ENCODE measurements around the gene CMPK1.
"Not testable (repeated sequence)": the region's sequence is repeated elsewhere in the genome, so short reads cannot be mapped to it uniquely, and the experiment has no call there.

Gene CMPK1

GRCh38 chr1:47333578-47333921 is at the start of gene CMPK1:
TSS of gene CMPK1 (plus strand) at chr1:47333790. CDS start at chr1:47333946, 156 bp downstream.
- DNase-seq = peak; percentile 91

GRCh38 chr1:47288116-47288515 is 45.5 kb upstream of the CMPK1 start:
- DNase-seq = not testable (repeated sequence)

- not testable (repeated sequence) for DNase-seq
Observed at GRCh38 chr1:47294863-47295262, 38.7 kb upstream of the CMPK1 start.

- DNase-seq = no peak
Observed at GRCh38 chr1:47295579-47295978, 38.0 kb upstream of the CMPK1 start.

GRCh38 chr1:47298025-47298699 is 35.4 kb upstream of the CMPK1 start:
- DNase-seq = no peak

GRCh38 chr1:47302472-47302871 is 31.1 kb upstream of the CMPK1 start:
- no peak for DNase-seq

GRCh38 chr1:47309427-47309826 is 24.2 kb upstream of the CMPK1 start:
- DNase-seq = no peak

GRCh38 chr1:47313915-47314664 is 19.5 kb upstream of the CMPK1 start, which contains the start of gene STIL:
TSS of gene STIL (minus strand) at chr1:47314147. CDS start at chr1:47310319, 3,828 bp downstream.
- DNase-seq = peak; percentile 98

GRCh38 chr1:47317841-47318240 is 15.7 kb upstream of the CMPK1 start:
- no peak for DNase-seq

GRCh38 chr1:47319968-47320367 is 13.6 kb upstream of the CMPK1 start:
- not testable (repeated sequence) for DNase-seq

GRCh38 chr1:47323599-47324031 is 10.0 kb upstream of the CMPK1 start:
- DNase-seq = no peak

- DNase-seq = no peak
Observed at GRCh38 chr1:47324682-47325081, 8.9 kb upstream of the CMPK1 start.

GRCh38 chr1:47325528-47325927 is 8.1 kb upstream of the CMPK1 start:
- no peak for DNase-seq

- DNase-seq = no peak
Observed at GRCh38 chr1:47326271-47326670, 7.3 kb upstream of the CMPK1 start.

- DNase-seq = no peak
Observed at GRCh38 chr1:47328992-47329391, 4.6 kb upstream of the CMPK1 start.

- no peak for DNase-seq
Observed at GRCh38 chr1:47330212-47330611, 3.4 kb upstream of the CMPK1 start.

- DNase-seq = no peak
Observed at GRCh38 chr1:47331875-47332274, 1.7 kb upstream of the CMPK1 start.

GRCh38 chr1:47332779-47333577 is 612 bp upstream of the CMPK1 start:
- no peak for DNase-seq

GRCh38 chr1:47333922-47334764 is 553 bp downstream of the CMPK1 start:
- peak; percentile 69 for DNase-seq

- no peak for DNase-seq
Observed at GRCh38 chr1:47334765-47335435, 1.3 kb downstream of the CMPK1 start.

GRCh38 chr1:47337350-47337749 is 3.8 kb downstream of the CMPK1 start:
- no peak for DNase-seq
